ENCODE results near the gene TMIGD2. TPM values are rescaled to one million over a fixed set of nuclear protein-coding genes. Genes with fewer than 3 reads are reported as not detected.

TMIGD2 gene
- total RNA-seq, 1 experiment from 2014 or later: not detected

DNA sequence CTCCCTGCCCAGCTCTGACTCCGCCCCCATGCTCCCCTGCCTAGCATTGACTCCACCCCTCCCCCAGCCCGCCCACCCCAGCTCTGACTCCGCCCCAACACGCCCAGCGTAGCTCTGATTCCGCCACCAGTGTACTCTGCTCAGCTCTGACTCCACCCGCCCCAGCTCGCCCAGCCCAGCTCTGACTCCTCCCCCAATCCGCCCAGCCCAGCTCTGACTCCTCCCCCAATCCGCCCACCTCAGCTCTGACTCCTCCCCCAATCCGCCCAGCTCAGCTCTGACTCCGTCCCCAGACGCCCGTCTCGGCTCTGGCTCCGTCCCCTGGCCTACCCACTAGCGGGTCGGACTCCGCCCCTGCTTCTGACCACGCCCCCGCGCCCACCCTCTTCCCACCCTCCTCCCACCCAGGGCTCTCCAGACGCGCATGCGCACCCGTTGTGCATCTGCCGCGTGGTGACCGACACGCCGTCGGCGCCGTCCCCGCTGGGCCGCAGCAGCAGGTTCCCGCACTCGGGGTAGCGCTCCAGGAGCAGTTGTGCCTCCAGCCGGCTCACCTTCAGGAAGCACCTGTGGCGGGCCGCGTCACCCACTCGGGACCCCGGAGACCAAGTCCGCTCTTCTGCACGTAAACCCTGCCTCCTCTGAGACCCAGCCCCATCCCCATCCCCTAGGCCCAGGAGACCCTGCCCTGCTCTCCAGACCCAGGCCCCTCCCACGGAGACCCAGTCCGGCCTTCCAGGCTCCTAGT lies 26.2 kb upstream of the TMIGD2 start:
- DNase-seq (ENCODE audit: low spot score): peak; percentile 95
- BruUV-seq (replicated peaks): no TSS peak
- H3K36me3 ChIP-seq (ENCODE audit: insufficient read depth, low read length, poor library complexity, severe bottlenecking): no peaks in the 10 kb centered on the region
- no peak for TF ChIP-seq EZH2 (IDR thresholded peaks at IDR 0.05; ENCODE audit: borderline replicate concordance, low read depth, low read length, poor library complexity, severe bottlenecking)
- TF ChIP-seq, protein P1, sequence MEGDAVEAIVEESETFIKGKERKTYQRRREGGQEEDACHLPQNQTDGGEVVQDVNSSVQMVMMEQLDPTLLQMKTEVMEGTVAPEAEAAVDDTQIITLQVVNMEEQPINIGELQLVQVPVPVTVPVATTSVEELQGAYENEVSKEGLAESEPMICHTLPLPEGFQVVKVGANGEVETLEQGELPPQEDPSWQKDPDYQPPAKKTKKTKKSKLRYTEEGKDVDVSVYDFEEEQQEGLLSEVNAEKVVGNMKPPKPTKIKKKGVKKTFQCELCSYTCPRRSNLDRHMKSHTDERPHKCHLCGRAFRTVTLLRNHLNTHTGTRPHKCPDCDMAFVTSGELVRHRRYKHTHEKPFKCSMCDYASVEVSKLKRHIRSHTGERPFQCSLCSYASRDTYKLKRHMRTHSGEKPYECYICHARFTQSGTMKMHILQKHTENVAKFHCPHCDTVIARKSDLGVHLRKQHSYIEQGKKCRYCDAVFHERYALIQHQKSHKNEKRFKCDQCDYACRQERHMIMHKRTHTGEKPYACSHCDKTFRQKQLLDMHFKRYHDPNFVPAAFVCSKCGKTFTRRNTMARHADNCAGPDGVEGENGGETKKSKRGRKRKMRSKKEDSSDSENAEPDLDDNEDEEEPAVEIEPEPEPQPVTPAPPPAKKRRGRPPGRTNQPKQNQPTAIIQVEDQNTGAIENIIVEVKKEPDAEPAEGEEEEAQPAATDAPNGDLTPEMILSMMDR (conservative IDR thresholded peaks at IDR 0.05; ENCODE audit: low read depth, low read length): no peak
- H3K27ac ChIP-seq (ENCODE audit: low read depth, low read length, poor library complexity, severe bottlenecking): peak overlapping the region; percentile 54
- H3K4me3 ChIP-seq (ENCODE audit: low read depth, low read length, poor library complexity, severe bottlenecking): peak overlapping the region; percentile 58
- peaks cover 11% of the 10 kb centered on the region for H3K4me1 ChIP-seq (ENCODE audit: insufficient read depth, low read length, poor library complexity, severe bottlenecking)
- no peaks in the 10 kb centered on the region for H3K27me3 ChIP-seq (replicated peaks; ENCODE audit: insufficient read depth, low read depth, low read length, poor library complexity)
- H3K9me3 ChIP-seq (ENCODE audit: low read depth, low read length, poor library complexity, severe bottlenecking): no peaks in the 10 kb centered on the region
- ChIA-PET CTCF (interaction anchor here (0.6 to 1.2 kb wide), 3 partner anchors 15 to 81 kb away, joined by 3 to 8 read pairs (median 5); partner anchors contain the start of genes MPND and YJU2), POLR2A (ENCODE audit: low non-redundant PET) (no interaction called here)
- intact Hi-C loops (cut with micrococcal nuclease; ENCODE audit: unreplicated experiment): no loop called here

DNA sequence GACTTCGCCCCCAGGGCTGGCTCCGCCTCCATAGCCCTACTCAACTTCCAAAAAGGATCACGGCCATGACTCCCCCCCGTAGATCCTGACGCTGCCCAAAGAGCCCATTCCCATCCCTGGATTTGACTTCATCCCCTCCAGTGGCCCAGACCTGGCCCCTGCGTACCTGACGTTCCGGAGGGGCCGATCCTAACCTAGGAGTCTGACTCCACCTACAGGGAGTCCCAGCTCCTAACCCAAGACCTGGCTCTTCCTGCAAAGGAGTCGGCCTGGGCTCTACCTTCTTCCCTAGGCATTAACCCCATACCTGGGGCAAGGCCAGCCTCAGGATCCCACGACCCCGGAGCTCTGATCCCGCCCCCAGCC lies 25.7 kb upstream of the TMIGD2 start:
- no peaks in the 10 kb centered on the region for H3K9me3 ChIP-seq (ENCODE audit: low read depth, low read length, poor library complexity, severe bottlenecking)
- peak overlapping the region; percentile 44 for H3K4me3 ChIP-seq (ENCODE audit: low read depth, low read length, poor library complexity, severe bottlenecking)
- H3K27me3 ChIP-seq (replicated peaks; ENCODE audit: insufficient read depth, low read depth, low read length, poor library complexity): no peaks in the 10 kb centered on the region
- H3K4me1 ChIP-seq (ENCODE audit: insufficient read depth, low read length, poor library complexity, severe bottlenecking): peaks cover 11% of the 10 kb centered on the region
- ChIA-PET CTCF (interaction anchor here (0.6 to 1.2 kb wide), 3 partner anchors 15 to 81 kb away, joined by 3 to 8 read pairs (median 5); partner anchors contain the start of genes MPND and YJU2), POLR2A (ENCODE audit: low non-redundant PET) (no interaction called here)
- TF ChIP-seq, protein P1 (conservative IDR thresholded peaks at IDR 0.05; ENCODE audit: low read depth, low read length): no peak
- TF ChIP-seq EZH2 (IDR thresholded peaks at IDR 0.05; ENCODE audit: borderline replicate concordance, low read depth, low read length, poor library complexity, severe bottlenecking): no peak
- no TSS peak for BruUV-seq (replicated peaks)
- H3K27ac ChIP-seq (ENCODE audit: low read depth, low read length, poor library complexity, severe bottlenecking): no peak overlapping the region
- DNase-seq (ENCODE audit: low spot score): no peak
- H3K36me3 ChIP-seq (ENCODE audit: insufficient read depth, low read length, poor library complexity, severe bottlenecking): no peaks in the 10 kb centered on the region
- intact Hi-C loops (cut with micrococcal nuclease; ENCODE audit: unreplicated experiment): no loop called here

DNA sequence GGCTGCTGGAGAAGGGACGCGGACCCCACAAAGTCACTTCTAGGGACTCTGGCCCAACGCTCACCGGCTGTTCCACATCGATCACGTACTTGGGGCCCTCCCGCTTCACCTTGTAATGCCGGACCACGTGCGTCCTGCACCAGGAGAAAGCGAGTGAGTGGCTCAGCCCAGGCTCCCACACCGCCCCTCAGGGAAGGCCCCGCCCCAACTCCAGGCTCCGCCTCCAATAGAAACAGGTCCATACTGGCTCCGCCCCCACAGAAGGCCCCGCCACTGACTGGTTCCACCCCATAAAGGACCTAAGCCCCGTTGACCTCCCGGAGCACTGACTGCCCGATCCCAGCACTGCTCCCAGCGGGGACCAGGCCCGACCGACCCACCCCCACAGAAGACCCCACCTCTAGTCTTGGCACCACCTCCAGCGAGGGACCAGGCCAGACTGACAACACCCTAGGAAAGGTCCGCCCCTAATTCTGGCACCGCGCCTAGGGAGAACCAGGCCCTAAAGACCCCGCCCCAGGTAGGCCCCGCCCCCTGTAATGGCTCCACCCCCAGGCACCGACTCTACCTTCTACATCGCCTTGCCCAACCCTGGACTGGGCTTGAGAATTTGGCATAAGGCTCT lies 25.2 kb upstream of the TMIGD2 start:
- intact Hi-C loops (cut with micrococcal nuclease; ENCODE audit: unreplicated experiment): no loop called here
- Histone ChIP-seq H3K27ac (ENCODE audit: low read depth, low read length, poor library complexity, severe bottlenecking) (no peak overlapping the region), H3K4me1 (ENCODE audit: insufficient read depth, low read length, poor library complexity, severe bottlenecking) (peaks cover 11% of the 10 kb centered on the region), H3K27me3 (replicated peaks; ENCODE audit: insufficient read depth, low read depth, low read length, poor library complexity) (no peaks in the 10 kb centered on the region), H3K4me3 (ENCODE audit: low read depth, low read length, poor library complexity, severe bottlenecking) (peak overlapping the region; percentile 44), H3K9me3 (ENCODE audit: low read depth, low read length, poor library complexity, severe bottlenecking) (no peaks in the 10 kb centered on the region), H3K36me3 (ENCODE audit: insufficient read depth, low read length, poor library complexity, severe bottlenecking) (no peaks in the 10 kb centered on the region)
- DNase-seq (ENCODE audit: low spot score): peak; percentile 90
- BruUV-seq (replicated peaks): no TSS peak
- POLR2A ChIA-PET (ENCODE audit: low non-redundant PET): no interaction called here
- TF ChIP-seq, protein P1 (conservative IDR thresholded peaks at IDR 0.05; ENCODE audit: low read depth, low read length): no peak
- no peak for TF ChIP-seq EZH2 (IDR thresholded peaks at IDR 0.05; ENCODE audit: borderline replicate concordance, low read depth, low read length, poor library complexity, severe bottlenecking)
- CTCF ChIA-PET: interaction anchor here (1.2 kb wide), 2 partner anchors 16 to 80 kb away, joined by 3 to 8 read pairs; partner anchors contain the start of genes MPND and YJU2
